GM13977 (cell line): ENCODE measurements around the gene MESD.
A peak's percentile ranks its signal among the peaks of the same experiment; 100 is the strongest.

ENCODE experiments used
- DNase-seq: peaks from one replicate; pipeline ENCODE4 v3.0.0; 2012; ENCODE audit warnings: low spot score
- in situ Hi-C: fragments of 300-500 bp; cut with MboI; formaldehyde crosslinking; loops from one replicate; pipeline ENCODE4 v1.12.0; 2022; ENCODE audit warnings: low sequenced_read_pairs, low pct_unique_long_range_greater_than_20kb, mixed read lengths, inconsistent platforms; ENCODE audit not compliant: unreplicated experiment
- TF ChIP-seq, protein P1 (sequence below): IDR thresholded peaks from 2 replicates; pipeline ENCODE4 v1.5.1; 2012; ENCODE audit warnings: mild to moderate bottlenecking, control low read depth; ENCODE audit not compliant: insufficient read depth; ENCODE audit errors: extremely low read depth, missing control alignments

MESD gene

DNA sequence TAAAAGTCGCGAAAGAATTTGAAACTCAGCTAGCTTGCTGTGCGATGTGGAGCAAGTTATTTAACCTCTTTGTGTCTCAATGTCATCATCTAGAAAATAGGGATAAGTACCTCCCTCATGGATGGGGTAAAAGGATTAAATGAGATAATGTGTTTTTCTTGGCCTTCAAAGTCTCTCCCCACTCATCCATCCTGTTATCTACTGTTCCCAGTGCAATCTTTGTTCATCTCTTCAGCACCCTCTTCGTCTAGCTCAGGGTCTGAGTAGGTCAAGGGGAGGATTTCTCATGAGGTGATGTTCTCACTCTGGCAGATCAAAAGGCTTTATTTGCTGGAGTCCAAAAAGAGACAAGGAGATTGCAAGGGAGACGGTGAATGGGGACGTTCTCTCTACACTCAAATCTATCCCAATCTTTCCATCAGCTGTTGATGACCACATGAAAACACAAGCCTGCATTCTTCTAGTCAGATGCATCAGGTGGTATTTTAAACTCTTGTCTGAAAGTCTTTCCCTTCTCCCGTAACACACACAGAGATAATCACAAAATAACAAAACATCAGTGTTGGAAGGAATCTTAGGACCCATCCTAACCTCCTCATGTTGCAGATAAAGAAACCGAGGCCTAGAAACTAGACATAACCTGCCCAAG lies 1.3 kb downstream of the MESD start:
- DNase-seq: no peak
- TF ChIP-seq, protein P1, sequence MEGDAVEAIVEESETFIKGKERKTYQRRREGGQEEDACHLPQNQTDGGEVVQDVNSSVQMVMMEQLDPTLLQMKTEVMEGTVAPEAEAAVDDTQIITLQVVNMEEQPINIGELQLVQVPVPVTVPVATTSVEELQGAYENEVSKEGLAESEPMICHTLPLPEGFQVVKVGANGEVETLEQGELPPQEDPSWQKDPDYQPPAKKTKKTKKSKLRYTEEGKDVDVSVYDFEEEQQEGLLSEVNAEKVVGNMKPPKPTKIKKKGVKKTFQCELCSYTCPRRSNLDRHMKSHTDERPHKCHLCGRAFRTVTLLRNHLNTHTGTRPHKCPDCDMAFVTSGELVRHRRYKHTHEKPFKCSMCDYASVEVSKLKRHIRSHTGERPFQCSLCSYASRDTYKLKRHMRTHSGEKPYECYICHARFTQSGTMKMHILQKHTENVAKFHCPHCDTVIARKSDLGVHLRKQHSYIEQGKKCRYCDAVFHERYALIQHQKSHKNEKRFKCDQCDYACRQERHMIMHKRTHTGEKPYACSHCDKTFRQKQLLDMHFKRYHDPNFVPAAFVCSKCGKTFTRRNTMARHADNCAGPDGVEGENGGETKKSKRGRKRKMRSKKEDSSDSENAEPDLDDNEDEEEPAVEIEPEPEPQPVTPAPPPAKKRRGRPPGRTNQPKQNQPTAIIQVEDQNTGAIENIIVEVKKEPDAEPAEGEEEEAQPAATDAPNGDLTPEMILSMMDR: no peak
- in situ Hi-C loops: loop anchor here (25.0 kb wide), 1 partner anchor 299 kb away; no protein-coding TSS in a partner anchor

DNA sequence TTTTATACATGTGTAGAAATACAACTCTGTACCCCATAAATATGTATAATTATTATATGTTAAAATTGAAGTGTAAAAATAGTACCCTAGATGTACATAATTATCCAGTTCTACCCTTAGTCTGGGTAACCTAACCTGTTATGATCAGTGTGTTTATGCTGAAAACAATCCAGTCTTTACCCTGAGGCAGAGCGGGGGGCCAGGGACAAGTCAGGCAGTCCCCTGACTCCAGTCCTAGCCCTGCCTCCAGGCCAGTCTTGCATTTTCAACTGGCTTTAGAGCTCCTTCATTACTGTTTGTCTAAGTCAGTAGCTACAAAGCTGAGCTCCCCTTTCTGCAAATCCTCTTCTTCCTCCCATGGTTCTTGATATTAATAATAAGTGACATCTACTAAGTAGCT lies 3.1 kb downstream of the MESD start:
- in situ Hi-C loops: loop anchor here (25.0 kb wide), 1 partner anchor 301 kb away; no protein-coding TSS in a partner anchor
- DNase-seq: no peak
- TF ChIP-seq, protein P1: no peak

DNA sequence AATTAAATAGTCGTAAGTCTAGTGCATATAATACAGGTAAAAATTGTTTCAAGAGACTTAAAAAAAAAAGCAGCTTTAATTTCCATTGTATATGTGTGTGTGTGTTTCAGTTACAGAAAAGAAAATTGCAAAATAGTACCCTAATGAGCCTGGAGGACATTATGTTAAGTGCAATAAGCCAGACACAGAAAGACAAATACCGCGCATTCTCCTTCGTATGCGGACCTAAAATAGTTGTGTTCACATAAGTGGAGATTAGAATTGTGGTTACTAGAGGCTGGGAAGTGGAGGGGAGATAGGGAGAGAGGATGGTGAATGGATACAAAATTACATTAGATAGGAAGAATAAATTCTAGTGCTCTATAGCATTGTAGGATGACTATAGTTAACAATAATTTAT lies 3.6 kb downstream of the MESD start:
- TF ChIP-seq, protein P1: no peak
- in situ Hi-C loops: loop anchor here (25.0 kb wide), 1 partner anchor 301 kb away; no protein-coding TSS in a partner anchor
- DNase-seq: no peak

DNA sequence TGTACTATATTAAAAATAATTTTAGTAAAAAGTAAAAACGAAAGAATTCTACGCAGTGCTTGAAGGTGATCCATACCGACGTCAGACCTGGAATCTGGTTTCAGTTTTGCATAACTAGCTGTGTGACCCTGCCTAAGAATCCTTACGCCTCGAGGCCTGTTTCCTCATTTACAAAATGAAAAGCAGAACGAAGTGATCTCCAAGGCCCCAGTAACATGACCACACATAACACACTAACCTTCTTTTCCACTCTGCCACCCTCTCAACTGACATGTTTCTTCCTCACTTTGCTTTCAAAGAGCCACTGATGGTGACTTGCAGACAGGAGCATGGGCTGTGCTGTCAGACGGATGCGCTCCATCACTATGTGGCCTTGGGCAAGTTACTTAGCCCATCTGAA lies 4.8 kb downstream of the MESD start:
- in situ Hi-C loops: loop anchor here (25.0 kb wide), 1 partner anchor 302 kb away; no protein-coding TSS in a partner anchor
- TF ChIP-seq, protein P1: no peak

DNA sequence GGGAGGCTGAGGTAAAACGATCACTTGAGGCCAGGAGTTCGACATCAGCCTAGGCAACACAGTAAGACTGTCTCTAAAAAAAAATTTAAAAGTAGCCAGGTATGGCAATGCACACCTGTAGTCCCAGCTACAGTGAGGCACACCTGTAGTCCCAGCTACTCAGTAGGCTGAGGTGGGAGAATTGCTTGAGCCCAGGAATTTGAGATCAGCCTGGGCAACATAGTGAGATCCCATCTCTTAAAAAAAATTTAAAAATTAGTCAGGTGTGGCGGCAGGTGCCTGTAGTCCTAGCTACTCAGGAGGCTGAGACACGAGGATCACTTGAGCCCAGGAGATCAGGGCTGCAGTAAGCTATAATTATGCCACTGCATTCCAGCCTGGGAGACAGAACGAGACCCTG lies 6.8 kb downstream of the MESD start:
- TF ChIP-seq, protein P1: no peak
- DNase-seq: no peak
- in situ Hi-C loops: loop anchor here (25.0 kb wide), 1 partner anchor 304 kb away; no protein-coding TSS in a partner anchor

More for the DNA sequence above, 4.8 kb downstream of the MESD start:
- no peak for DNase-seq

DNA sequence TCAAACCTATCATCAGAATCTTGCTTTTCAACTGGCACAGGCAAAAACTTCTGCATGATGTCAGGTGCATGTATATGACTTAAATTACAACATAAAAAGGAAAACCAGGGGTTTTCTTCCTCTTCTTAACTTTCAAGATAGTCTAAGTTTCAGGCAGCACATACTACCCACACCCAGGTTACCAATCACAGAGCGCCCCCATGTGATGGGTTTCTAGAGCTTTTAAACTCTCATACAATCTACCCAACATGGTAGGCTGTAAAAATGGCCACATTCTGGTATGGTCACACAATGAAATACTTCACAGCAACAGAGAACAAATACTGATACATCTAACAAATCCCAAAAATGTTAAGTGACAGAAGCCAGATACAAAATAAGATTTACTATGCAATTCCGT lies 7.4 kb downstream of the MESD start:
- TF ChIP-seq, protein P1: peak; percentile 56
- in situ Hi-C loops: loop anchor here (25.0 kb wide), 1 partner anchor 305 kb away; no protein-coding TSS in a partner anchor
- DNase-seq: peak; percentile 48
